Osteocyte (in vitro differentiated cells): ENCODE data around the gene HM13. TPM values are rescaled to one million over a fixed set of nuclear protein-coding genes. Genes with fewer than 3 reads are reported as not detected.

Experiments used
- DNase-seq: peaks from one replicate; pipeline ENCODE4 v3.0.0; 2021; ENCODE audit warnings: mixed read lengths; ENCODE audit not compliant: unreplicated experiment; ENCODE audit errors: extremely low spot score
- H3K27ac Mint-ChIP-seq: one replicate; pipeline ENCODE4 v1.8.0; 2021; ENCODE audit warnings: mild to moderate bottlenecking, mixed read lengths; ENCODE audit not compliant: unreplicated experiment
- H3K27me3 Mint-ChIP-seq: one replicate; pipeline ENCODE4 v1.8.0; 2021; ENCODE audit warnings: mixed read lengths; ENCODE audit not compliant: unreplicated experiment
- H3K36me3 Mint-ChIP-seq: one replicate; pipeline ENCODE4 v1.8.0; 2021; ENCODE audit warnings: mixed read lengths; ENCODE audit not compliant: unreplicated experiment
- H3K4me1 Mint-ChIP-seq: one replicate; pipeline ENCODE4 v1.8.0; 2021; ENCODE audit warnings: mixed read lengths; ENCODE audit not compliant: unreplicated experiment
- H3K4me3 Mint-ChIP-seq: one replicate; pipeline ENCODE4 v1.8.0; 2021; ENCODE audit warnings: mild to moderate bottlenecking, moderate library complexity, mixed read lengths; ENCODE audit not compliant: unreplicated experiment
- H3K9me3 Mint-ChIP-seq: one replicate; pipeline ENCODE4 v1.8.0; 2021; ENCODE audit warnings: mixed read lengths; ENCODE audit not compliant: unreplicated experiment
- CTCF ChIP-seq: fragments of 200-600 bp; sonication (generic); IDR thresholded peaks from 2 replicates; pipeline ENCODE4 v1.5.0; 2021; ENCODE audit warnings: antibody characterized with exemption, mild to moderate bottlenecking, moderate library complexity
- total RNA-seq: library from RNA; stranded (reverse); gene quantifications from 2 replicates; pipeline ENCODE4 v1.2.1, GENCODE V29; 2021

HM13 gene
- total RNA-seq, 1 donor from 2014 or later = 173 TPM

- Mint-ChIP-seq H3K9me3 (no peaks in the 10 kb centered on the region), H3K4me3 (no peak within 1 kb of the TSS), H3K4me1 (no peaks in the 10 kb centered on the region), H3K27me3 (peaks cover 10% of the 10 kb centered on the region), H3K27ac (no peak within 1 kb of the TSS), H3K36me3 (no peaks in the 10 kb centered on the region)
- TF ChIP-seq CTCF = no peak
- no peak for DNase-seq
These were observed 39.3 kb upstream of the HM13 start, which contains the start of the genes DEFB124 and REM1 for GRCh38 chr20:31474758-31475427. Gene DEFB124 (minus strand): TSS chr20:31475127. CDS start chr20:31473013, 2,114 bp downstream. Gene REM1 (plus strand): TSS chr20:31475288. CDS start chr20:31476446, 1,158 bp downstream.

GRCh38 chr20:31475472-31476293 is 38.6 kb upstream of the HM13 start:
- Mint-ChIP-seq H3K4me1 (no peaks in the 10 kb centered on the region), H3K27ac (no peak overlapping the region), H3K4me3 (no peak overlapping the region), H3K27me3 (peaks cover 10% of the 10 kb centered on the region), H3K36me3 (no peaks in the 10 kb centered on the region), H3K9me3 (no peaks in the 10 kb centered on the region)
- no peak for DNase-seq
- no peak for TF ChIP-seq CTCF

- DNase-seq = no peak
- Mint-ChIP-seq H3K4me3 (no peak overlapping the region), H3K4me1 (no peaks in the 10 kb centered on the region), H3K9me3 (no peaks in the 10 kb centered on the region), H3K36me3 (no peaks in the 10 kb centered on the region), H3K27me3 (peaks cover 12% of the 10 kb centered on the region), H3K27ac (no peak overlapping the region)
- TF ChIP-seq CTCF = no peak
These were observed 38.0 kb upstream of the HM13 start for GRCh38 chr20:31476294-31476585.

GRCh38 chr20:31476643-31477215 is 37.5 kb upstream of the HM13 start:
- Mint-ChIP-seq H3K27me3 (peaks cover 17% of the 10 kb centered on the region), H3K4me1 (no peaks in the 10 kb centered on the region), H3K36me3 (no peaks in the 10 kb centered on the region), H3K9me3 (no peaks in the 10 kb centered on the region), H3K4me3 (no peak overlapping the region), H3K27ac (no peak overlapping the region)
- DNase-seq = no peak
- no peak for TF ChIP-seq CTCF

GRCh38 chr20:31484001-31484400 is 30.2 kb upstream of the HM13 start:
- Mint-ChIP-seq H3K27ac (no peak overlapping the region), H3K27me3 (peaks cover 34% of the 10 kb centered on the region), H3K36me3 (no peaks in the 10 kb centered on the region), H3K4me1 (no peaks in the 10 kb centered on the region), H3K9me3 (no peaks in the 10 kb centered on the region), H3K4me3 (no peak overlapping the region)
- no peak for DNase-seq
- no peak for TF ChIP-seq CTCF
